Activated T-helper 1 cell treated with anti-CD3 and anti-CD28 coated beads, Interleukin-2, amount 50 U/mL, for 16 hours (primary cell): ENCODE measurements around the gene LSMEM2.
"Not testable (repeated sequence)": the region's sequence is repeated elsewhere in the genome, so short reads cannot be mapped to it uniquely, and the experiment has no call there.

Source experiments
- DNase-seq, 2 donors: peaks; one replicate each; pipeline ENCODE4 v3.0.0-alpha.2; 2020; ENCODE audit warnings: low read depth in 1 of 2, low spot score in 1 of 2

LSMEM2 gene

DNA sequence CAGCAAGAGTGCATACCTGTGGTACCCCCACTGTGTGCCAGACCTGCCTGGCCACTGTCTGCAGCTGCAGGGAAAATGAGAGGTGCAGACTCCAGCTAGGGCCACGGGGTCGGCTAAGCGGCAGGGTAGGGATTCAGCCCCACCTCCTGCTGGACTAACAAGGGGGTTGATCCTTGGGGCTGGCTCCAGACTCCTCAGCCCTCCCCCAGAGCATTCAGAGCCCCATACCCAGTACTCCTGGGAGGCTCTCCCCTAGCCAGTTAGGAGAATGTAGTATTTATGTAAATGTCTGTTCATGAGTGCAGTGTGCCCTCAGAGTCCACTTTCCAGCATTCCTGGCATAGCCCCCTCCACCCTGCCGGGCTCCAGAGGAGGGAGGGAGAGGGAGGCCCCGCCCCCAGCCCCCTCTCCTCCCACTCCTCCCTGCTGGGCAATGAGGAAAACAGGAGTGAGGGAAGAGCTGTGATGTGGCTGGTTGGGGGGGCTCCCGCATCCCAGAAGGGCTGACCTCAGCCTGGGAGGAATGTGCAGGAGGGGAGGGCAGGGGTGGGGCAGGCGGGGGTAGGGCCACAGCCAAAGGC is 14.4 kb upstream of the LSMEM2 start:
- no peak for DNase-seq

DNA sequence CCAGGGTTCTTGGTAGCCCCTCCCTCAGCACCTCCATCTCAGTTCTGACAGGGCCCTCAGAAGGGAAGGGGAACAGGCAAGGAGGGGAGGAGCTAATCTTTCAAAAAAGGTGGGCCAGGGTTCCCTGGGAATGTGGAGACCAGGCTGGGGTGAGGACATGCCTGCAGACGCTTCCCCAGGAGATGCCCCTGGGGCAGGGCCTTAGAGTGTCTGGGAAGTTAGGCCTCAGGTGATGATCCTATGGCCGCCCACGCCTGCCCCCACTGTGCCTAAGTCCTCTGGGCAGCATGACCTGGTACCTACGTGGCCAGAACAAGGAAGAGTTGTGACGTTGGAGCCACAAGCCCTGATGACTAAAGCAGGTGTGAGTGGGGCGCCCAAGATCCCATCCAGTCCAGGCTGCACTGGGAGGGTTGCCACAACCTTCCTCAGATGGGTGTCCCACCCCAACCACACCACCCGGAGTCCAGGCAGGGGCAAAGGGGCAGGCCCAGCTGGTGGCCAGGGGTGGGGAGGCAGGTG is 13.9 kb upstream of the LSMEM2 start:
- no peak for DNase-seq

DNA sequence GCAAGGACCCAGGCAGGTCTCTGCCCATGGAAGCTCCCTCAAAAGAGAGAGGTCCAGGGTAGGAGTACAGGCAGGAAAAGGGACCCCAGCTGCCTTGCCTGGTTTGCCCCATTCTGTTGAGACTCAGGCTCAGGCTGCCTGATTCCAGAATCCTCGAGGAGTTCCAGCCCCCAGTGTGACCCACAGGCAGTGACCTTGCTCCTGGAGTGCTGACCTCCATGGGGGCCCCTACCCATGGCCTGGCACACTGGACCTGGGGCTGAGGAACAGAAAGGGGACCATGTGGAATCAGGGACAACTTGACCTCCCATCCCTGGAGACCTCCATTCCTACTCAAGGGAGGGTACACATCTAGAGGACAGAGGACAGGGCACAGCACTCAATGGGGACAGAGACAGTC is 13.3 kb upstream of the LSMEM2 start:
- no peak for DNase-seq

DNA sequence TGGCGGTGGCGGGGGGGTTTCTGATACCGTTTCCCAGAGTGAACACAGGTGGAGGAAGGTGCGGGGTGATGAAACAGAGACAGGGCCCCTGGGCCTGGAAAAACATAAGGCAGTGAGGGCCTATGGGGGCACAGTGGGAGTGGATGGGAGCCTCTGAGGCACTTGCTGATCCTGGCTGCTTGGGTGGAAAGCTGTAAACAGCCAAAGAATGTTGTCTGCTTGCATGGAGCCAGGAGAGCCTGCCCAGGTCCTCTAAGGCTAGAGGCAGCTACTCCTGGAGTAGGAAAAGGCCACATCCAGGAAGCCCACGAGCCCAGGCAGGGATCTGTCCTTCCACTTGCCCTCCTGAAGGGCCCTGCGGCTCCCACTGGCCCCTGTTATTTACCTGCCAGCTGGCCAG is 12.9 kb upstream of the LSMEM2 start:
- DNase-seq, result no peak

DNA sequence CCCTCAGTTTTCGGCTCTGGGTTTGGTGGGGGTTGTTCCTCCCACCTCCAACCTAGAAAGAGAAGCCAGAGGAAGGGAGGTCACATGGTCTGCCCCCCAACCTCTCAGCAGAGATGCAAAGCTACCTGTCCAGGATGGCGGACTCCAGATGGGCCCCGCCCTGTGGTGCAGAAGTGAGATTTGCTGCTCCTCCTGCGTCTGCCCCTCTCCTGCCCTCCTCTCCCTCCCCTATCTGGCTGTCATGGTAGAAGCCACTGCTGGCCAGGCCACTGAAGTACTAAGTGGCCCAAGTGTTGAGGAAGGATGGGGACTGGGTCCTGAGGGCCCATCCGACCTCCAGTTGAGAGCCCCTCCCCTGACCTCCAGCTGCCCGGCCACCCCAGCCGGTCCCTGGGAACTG is 12.1 kb upstream of the LSMEM2 start:
- DNase-seq, result no peak

DNA sequence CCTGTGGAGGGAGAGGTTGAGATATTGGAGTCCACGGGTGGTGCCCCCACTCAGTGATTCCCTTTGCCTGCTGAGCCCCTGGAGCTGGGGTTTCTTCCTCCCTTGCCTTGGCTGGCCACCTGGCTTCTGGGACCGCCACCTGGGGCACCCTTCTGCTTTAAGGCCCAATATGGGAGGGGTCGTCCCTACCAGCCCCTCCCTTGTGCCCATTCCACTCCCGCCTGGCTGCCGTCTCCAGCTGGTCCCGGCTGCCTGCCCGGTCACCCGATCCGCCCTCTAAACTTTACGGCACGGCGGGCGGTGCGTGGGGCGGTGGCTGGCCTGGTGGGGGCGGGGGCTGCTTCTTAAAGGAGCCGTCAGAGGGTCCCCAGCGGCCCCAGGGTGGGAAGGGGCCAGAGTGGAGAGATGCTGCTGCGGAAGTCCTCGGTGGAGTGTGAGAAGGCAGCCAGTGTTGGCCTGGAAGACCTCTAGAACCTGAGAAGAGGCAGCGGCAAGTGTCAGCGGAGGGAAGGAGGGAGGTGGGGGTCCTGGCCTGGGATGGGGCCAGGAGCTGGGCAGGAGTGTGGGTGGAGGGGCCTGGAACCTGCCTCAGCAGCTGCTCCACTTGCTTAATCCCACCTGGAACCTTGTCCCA is 11.5 kb upstream of the LSMEM2 start:
- DNase-seq, result no peak

DNA sequence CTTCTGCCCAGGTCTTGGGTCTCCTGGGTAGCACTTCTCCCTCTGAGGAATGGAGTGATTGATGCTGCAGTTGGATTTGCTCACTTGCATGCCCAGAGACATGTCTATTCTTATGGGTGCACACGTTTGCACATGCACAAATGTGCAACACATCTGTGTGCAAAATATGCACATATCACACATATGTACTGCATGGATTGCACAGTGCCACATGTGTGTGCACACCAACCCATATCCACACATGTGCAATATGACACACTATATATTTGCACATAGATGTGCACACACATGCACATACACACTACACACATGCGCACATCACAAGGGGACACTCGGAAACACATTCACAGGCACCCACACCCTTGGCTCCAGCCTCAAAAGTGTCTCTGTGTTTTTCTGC is 10.6 kb upstream of the LSMEM2 start:
- no peak for DNase-seq

DNA sequence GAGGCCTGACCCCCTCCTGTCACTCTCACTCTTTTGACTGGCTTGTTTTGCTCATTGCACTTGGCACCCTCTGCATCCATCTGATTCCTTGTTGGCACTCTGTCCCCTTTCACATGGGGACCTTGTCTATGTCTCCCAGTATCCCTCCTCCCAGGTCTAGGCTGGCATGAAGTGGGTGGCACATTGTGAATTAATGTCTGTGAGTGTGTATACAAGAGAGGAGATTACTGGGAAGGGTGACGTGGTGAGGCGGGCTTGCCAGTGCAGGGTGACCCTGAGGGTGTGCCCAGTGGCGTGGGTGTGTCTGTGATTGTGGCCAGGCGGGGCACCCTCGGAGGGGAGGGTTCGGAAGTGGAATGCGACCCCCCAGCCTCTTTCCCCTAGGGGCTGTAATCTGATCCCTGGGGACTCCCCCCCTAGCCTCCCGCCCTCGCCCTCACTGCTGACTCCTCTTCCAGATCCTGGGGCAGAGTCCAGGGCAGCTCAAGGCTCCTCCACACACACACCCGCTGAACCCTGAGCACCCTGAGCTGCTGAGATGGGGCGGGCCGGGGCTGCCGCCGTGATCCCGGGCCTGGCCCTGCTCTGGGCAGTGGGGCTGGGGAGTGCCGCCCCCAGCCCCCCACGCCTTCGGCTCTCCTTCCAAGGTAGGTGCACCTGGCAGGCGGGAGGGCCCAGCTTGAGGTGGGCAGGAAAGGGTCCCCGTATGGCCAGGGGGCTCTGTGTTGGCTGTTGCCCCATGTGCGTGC is 10.0 kb upstream of the LSMEM2 start, which contains the start of gene SEMA3B:
TSS of gene SEMA3B (plus strand) at position 445 of the 749 bp plus-strand sequence. CDS start at position 539, 94 bp downstream.
- no peak for DNase-seq

DNA sequence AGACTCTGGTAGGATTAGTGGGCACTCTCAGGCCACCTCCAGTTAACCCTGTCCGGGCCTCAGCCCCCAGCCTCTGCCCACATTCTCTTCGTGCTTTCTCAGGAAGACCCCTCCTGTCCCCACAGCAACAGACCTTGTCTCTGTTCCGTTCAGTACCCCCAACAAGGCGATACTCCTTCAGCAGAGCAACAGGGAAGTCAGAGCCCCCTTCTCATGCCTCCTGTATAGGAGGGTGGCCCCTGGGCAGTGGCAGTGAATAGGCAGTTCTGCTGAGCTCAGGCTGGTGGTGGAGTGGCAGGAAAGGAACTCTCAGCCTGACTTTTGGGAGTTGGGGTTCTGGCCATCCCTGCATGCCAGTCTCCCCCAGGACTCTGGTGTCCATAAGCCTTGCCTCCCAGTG is 9.4 kb upstream of the LSMEM2 start:
- DNase-seq, result no peak

DNA sequence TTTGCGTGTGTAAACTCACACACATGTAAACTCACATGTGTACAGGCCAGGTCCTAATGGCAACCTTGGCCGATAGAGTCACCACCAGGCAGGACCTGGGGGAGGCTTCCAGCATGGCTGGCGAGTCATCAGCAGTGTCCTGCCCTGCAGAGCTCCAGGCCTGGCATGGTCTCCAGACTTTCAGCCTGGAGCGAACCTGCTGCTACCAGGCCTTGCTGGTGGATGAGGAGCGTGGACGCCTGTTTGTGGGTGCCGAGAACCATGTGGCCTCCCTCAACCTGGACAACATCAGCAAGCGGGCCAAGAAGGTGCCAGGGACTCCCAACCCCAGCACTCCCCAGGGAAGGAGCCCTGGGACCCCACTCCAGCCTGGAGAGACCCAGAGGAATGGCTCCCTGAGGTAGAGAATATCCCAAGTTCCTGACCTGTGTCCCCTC is 8.9 kb upstream of the LSMEM2 start:
- DNase-seq, result no peak

DNA sequence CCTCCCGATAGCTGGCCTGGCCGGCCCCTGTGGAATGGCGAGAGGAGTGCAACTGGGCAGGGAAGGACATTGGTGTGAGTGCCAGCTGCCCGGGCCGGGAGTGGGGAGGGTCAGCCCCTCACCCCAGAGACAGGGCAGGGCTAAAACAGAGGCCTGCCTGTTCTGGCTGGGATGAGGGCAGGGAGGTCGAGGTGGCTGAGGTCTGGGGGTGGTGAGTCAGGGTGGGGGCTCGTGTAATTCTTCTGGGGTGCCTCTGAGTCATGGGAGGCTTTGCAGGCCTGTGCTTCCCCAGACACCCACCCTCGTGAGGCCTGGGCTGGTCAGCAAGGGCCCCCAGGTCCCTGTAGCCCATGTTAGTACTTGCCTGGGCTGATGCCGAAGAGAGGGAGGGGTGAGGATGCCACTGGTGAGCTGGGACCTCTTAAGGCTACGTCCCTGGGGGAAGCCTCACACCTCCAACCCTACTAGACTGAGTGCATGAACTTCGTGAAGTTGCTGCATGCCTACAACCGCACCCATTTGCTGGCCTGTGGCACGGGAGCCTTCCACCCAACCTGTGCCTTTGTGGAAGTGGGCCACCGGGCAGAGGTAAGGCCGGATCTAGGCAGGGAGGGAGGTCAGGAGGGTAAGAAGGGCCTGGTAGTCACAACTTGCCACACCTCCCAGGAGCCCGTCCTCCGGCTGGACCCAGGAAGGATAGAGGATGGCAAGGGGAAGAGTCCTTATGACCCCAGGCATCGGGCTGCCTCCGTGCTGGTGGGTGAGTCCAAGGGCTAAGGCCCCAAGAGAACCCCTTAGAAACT is 8.3 kb upstream of the LSMEM2 start:
- no peak for DNase-seq

DNA sequence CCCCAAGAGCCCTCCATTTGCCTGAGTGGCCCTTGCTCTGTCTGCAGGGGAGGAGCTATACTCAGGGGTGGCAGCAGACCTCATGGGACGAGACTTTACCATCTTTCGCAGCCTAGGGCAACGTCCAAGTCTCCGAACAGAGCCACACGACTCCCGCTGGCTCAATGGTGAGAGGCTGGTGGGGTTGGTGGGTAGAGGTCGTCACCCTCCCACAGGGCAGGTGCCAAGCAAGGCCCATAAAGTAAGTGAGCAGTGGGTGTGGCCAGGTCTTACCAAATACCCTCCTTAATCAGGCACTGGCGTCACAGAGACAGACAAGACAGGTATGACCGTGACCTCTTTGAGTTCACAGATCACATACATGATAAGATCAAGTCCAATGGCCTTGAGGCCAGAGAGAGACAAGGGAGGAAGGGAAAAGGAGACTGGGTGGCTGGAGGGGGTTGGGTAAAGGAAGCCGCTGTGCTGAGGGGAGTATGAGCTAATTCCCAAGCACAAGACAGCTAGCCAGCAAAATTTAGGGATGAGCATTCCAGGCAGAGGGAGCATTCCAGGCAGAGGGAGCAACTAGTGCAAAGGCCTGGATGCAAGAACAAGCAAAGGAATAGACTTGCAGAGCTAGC is 7.5 kb upstream of the LSMEM2 start:
- DNase-seq, result no peak

DNA sequence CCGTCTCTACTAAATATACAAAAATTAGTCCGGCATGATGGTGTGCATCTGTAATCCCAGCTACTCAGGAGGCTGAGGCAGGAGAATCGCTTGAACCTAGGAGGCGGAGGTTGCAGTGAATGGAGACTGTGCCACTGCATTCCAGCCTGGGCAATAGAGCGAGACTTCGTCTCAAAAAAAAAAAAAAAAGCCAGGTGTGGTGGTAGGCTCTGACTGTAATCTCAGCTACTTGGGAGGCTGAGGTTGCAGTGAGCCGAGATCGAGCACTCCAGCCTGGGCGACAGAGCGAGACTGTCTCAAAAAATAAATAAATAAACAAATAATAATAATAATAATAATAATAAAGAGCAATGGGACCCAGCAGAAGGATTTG is 6.4 kb upstream of the LSMEM2 start:
- DNase-seq, result not testable (repeated sequence)

DNA sequence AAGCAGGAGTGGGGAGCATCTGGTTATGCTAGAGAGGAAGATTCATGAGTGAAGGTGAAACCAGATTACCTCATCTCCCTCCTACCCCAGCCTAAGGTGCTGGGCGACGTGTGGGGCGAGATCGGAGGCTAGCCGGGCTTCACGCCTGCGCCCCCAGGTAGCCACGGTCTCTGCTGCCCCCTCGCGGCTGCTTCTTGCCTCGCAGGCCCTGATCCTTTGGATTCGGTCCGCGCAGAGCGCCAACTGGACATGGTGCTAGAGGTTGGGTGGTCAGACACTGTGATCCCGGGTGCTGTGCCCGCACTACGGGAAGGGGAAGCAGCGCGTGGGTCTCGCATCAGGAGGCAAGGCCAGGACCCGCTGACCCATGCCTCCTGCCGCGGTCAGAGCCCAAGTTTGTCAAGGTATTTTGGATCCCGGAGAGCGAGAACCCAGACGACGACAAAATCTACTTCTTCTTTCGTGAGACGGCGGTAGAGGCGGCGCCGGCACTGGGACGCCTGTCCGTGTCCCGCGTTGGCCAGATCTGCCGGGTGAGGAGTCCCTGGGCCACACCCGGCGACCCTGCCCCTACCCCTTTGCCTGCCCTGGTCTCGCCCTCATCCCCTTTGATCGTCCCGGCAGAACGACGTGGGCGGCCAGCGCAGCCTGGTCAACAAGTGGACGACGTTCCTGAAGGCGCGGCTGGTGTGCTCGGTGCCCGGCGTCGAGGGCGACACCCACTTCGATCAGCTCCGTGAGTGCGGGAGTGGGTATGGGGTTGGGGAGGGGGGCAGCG is 5.8 kb upstream of the LSMEM2 start:
- DNase-seq, result peak; percentile 79 to 88

DNA sequence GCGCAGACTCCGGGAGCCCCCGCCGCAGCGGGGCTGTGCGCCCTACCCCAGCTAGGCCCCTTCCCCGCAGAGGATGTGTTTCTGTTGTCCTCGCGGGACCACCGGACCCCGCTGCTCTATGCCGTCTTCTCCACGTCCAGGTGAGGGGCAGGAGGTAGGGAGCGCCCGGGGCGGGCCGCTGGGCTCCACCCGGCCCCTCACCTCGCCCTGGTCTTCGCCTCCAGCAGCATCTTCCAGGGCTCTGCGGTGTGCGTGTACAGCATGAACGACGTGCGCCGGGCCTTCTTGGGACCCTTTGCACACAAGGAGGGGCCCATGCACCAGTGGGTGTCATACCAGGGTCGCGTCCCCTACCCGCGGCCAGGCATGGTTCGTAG is 5.2 kb upstream of the LSMEM2 start:
- DNase-seq, result no peak

DNA sequence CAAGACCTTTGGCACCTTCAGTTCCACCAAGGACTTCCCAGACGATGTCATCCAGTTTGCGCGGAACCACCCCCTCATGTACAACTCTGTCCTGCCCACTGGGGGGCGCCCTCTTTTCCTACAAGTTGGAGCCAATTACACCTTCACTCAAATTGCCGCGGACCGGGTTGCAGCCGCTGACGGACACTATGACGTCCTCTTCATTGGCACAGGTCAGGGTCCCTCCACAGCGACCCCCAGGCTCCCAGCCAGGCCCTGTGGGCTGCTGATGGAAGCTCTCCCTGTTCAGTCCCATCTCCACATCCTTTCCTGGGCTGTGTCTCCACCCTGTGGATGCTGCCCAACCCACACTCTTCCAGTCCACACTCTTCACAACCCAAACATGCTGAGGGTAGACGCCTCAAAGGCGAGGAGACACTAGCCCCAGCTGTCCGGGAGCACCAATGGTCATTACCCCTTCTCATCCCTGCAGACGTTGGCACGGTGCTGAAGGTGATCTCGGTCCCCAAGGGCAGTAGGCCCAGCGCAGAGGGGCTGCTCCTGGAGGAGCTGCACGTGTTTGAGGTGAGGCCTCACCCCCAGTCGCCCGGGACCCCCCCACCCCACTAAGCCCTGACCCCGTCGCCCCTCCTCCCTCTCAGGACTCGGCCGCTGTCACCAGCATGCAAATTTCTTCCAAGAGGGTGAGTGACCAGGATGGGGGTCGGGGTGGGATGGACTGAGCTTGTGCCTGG is 4.3 kb upstream of the LSMEM2 start:
- DNase-seq, result peak; percentile 43 to 56

DNA sequence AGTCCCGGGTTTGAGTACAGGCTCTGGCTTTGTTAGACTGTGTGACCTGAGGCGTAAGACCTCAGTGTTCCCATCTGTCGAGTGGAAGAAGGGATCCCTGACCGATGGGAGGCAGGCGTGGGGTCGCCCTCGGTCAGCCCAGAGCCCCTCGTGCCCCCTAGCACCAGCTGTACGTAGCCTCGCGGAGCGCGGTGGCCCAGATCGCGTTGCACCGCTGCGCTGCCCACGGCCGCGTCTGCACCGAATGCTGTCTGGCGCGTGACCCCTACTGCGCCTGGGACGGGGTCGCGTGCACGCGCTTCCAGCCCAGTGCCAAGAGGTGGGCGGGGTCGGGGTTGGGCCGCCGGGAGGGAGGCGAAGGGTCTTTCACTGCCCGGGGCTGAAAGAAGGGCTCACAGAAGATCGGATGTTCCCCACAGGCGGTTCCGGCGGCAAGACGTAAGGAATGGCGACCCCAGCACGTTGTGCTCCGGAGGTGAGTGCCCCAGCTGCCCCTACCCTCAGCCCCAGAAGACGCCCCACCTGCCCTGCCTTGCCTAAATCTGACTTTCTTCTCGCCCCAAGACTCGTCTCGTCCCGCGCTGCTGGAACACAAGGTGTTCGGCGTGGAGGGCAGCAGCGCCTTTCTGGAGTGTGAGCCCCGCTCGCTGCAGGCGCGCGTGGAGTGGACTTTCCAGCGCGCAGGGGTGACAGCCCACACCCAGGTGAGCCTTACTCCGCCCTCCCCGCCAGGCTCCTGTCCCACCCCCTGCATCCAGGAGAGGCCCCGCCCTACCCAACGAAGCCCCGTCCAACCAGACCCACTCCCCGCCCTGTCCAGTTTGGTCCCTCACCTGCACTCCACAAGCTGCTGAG is 3.5 kb upstream of the LSMEM2 start:
- no peak for DNase-seq

DNA sequence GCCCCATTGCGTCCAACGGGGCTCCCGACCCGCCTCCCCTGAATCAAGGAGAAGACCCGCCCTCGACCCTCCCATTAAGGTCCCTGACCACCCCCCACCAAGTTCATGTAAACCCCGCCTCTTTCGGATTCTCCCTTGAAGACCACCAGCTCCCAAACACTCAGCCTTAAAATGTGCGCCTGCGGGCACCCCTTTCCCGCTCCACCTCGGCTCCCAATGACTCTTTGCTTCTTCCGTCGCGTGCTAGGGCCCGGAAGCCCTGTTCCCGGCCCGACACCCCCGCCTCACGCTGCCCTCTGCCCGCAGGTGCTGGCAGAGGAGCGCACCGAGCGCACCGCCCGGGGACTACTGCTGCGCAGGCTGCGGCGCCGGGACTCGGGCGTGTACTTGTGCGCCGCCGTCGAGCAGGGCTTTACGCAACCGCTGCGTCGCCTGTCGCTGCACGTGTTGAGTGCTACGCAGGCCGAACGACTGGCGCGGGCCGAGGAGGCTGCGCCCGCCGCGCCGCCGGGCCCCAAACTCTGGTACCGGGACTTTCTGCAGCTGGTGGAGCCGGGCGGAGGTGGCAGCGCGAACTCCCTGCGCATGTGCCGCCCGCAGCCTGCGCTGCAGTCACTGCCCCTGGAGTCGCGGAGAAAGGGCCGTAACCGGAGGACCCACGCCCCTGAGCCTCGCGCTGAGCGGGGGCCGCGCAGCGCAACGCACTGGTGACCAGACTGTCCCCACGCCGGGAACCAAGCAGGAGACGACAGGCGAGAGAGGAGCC is 2.7 kb upstream of the LSMEM2 start:
- DNase-seq, result no peak
